RWPE1 (cell line): ENCODE results near the gene JAZF1.

Experiments used
- CTCF ChIA-PET: fragments of 350-600 bp; sonication (Branson Sonifier 250); formaldehyde crosslinking; extraction: SDS; loops from one replicate; lab custom pipeline; 2021; lab: Yijun Ruan, JAX
- POLR2A ChIA-PET: fragments of 400-600 bp; formaldehyde crosslinking; extraction: SDS; loops from one replicate; lab custom pipeline; 2020; ENCODE audit warnings: antibody characterized with exemption; ENCODE audit not compliant: low non-redundant PET; lab: Yijun Ruan, JAX
- DNase-seq: peaks from one replicate; pipeline ENCODE4 v3.0.0; 2012; ENCODE audit warnings: low spot score
- H3K27ac ChIP-seq: fragments of 450-650 bp; 2 replicates; pipeline ENCODE4 v1.5.1; 2017
- CTCF ChIP-seq: fragments of 450-650 bp; conservative IDR thresholded peaks from 2 replicates; pipeline ENCODE4 v1.5.1; 2017; ENCODE audit warnings: low read depth, mild to moderate bottlenecking

Gene JAZF1

GRCh38 chr7:28078036-28078901 lies 102.3 kb downstream of the JAZF1 start:
- no peak overlapping the region for H3K27ac ChIP-seq
- peak; percentile 34 for DNase-seq
- peak; percentile 100 for TF ChIP-seq CTCF
- POLR2A ChIA-PET, result no interaction called here
- CTCF ChIA-PET, result interaction anchor here (0.5 to 1.4 kb wide), 12 partner anchors 9 to 722 kb away, joined by 3 to 8 read pairs (median 3); no protein-coding TSS in a partner anchor

GRCh38 chr7:28077616-28078015 lies 103.0 kb downstream of the JAZF1 start:
- DNase-seq, result no peak
- ChIA-PET POLR2A (no interaction called here), CTCF (interaction anchor here (0.5 to 1.4 kb wide), 11 partner anchors 9 to 721 kb away, joined by 3 to 8 read pairs (median 3); no protein-coding TSS in a partner anchor)
- no peak overlapping the region for H3K27ac ChIP-seq
- no peak for TF ChIP-seq CTCF

- no peak for DNase-seq
- ChIA-PET POLR2A (no interaction called here), CTCF (interaction anchor here (0.7 kb wide), 1 partner anchor 20 kb away, joined by 3 read pairs; no protein-coding TSS in a partner anchor)
- no peak overlapping the region for H3K27ac ChIP-seq
- no peak for TF ChIP-seq CTCF
Observed at GRCh38 chr7:28076423-28077200, 104.0 kb downstream of the JAZF1 start.

- no peak for TF ChIP-seq CTCF
- no peak for DNase-seq
- H3K27ac ChIP-seq, result no peak overlapping the region
- POLR2A ChIA-PET, result no interaction called here
- CTCF ChIA-PET, result no interaction called here
Observed at GRCh38 chr7:28075674-28076358, 104.8 kb downstream of the JAZF1 start.

GRCh38 chr7:28072876-28073514 lies 107.6 kb downstream of the JAZF1 start:
- no peak for TF ChIP-seq CTCF
- H3K27ac ChIP-seq, result no peak overlapping the region
- CTCF ChIA-PET, result no interaction called here
- POLR2A ChIA-PET, result no interaction called here
- no peak for DNase-seq

- TF ChIP-seq CTCF, result no peak
- H3K27ac ChIP-seq, result no peak overlapping the region
- POLR2A ChIA-PET, result no interaction called here
- no peak for DNase-seq
- CTCF ChIA-PET, result interaction anchor here (1.0 kb wide), 1 partner anchor 22 kb away, joined by 4 read pairs; no protein-coding TSS in a partner anchor
Observed at GRCh38 chr7:28071570-28071969, 109.0 kb downstream of the JAZF1 start.
